ENCODE measurements around the gene ADRA2C. TPM values are rescaled to one million over a fixed set of nuclear protein-coding genes. Genes with fewer than 3 reads are reported as not detected.

The ADRA2C gene
- total RNA-seq, 1 experiment from 2014 or later = 8.6 TPM

DNA sequence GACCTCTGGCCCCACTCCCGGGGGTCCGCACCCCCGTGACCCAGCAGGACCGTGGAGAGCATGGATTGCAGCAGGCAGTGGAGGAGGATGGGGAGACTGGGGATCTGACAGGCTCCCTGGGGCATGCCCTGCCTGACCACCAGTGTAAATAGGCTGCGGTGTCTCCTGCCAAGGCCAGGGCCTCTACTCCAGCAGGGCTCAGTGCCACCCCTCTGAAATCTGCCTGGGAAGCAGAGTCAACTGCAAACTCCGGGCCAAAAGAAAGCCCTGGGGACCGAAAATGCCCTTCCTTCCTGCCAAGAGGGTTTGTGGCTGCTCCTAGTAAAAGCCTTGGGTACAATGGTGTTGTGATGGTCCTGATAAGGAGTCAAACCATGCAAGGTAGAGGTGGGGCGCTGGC lies 6.4 kb downstream of the ADRA2C start:
- no CpG with 5 or more reads among the region's 8 CpGs for WGBS (ENCODE audit: extremely low coverage, insufficient read length, low lambda C conversion rate)
- Histone ChIP-seq H3K4me1 (ENCODE audit: insufficient read depth, low read length) (no peaks in the 10 kb centered on the region; the same call in 1 of the 2 replicates), H3K9me3 (ENCODE audit: control insufficient read depth, low read depth, low read length) (no peaks in the 10 kb centered on the region), H2BK5ac (ENCODE audit: insufficient read length, low read length) (no peak overlapping the region), H4K5ac (ENCODE audit: insufficient read length, low read depth, low read length) (no peak overlapping the region), H2BK12ac (ENCODE audit: insufficient read length, low read depth, low read length) (no peak overlapping the region), H3K18ac (ENCODE audit: insufficient read length, low read depth, low read length) (no peak overlapping the region), H2AK5ac (ENCODE audit: insufficient read length, low read length) (no peak overlapping the region), H3K23me2 (ENCODE audit: insufficient read length, low read depth, low read length, poor library complexity, severe bottlenecking) (no peaks in the 10 kb centered on the region), H3K23ac (ENCODE audit: insufficient read length, low read depth, low read length) (no peak overlapping the region), H2BK20ac (ENCODE audit: low read depth, low read length, poor library complexity, severe bottlenecking) (no peak overlapping the region), H3K79me2 (ENCODE audit: insufficient read depth, low read length) (no peaks in the 10 kb centered on the region), H3K27me3 (ENCODE audit: insufficient read depth, low read length) (no peaks in the 10 kb centered on the region; the same call in 1 of the 2 replicates), H4K91ac (ENCODE audit: insufficient read length, low read depth, low read length) (no peak overlapping the region), H3T11ph (ENCODE audit: low read length) (no peak overlapping the region), H3K4ac (ENCODE audit: low read depth, low read length) (no peak overlapping the region), H4K8ac (replicated peaks; ENCODE audit: insufficient read length, low read depth, low read length) (no peak overlapping the region), H4K20me1 (ENCODE audit: control insufficient read depth, insufficient read depth, insufficient read length) (peaks cover 2% of the 10 kb centered on the region), H3K4me2 (ENCODE audit: insufficient read depth, insufficient read length, low read length) (no peak overlapping the region), H3K27ac (ENCODE audit: insufficient read length, low read depth, low read length) (no peak overlapping the region), H3K79me1 (ENCODE audit: insufficient read depth, low read depth, low read length, poor library complexity, severe bottlenecking) (no peaks in the 10 kb centered on the region), H2AFZ (ENCODE audit: low read length) (no peak overlapping the region), H3K14ac (ENCODE audit: insufficient read depth, low read length) (no peak overlapping the region), H3K56ac (ENCODE audit: insufficient read length, low read depth, low read length) (no peak overlapping the region), H3K9ac (ENCODE audit: extremely low read depth, insufficient read length, low read length) (no peak overlapping the region), H2BK15ac (ENCODE audit: low read depth, low read length) (no peak overlapping the region), H2BK120ac (ENCODE audit: low read depth, low read length, poor library complexity, severe bottlenecking) (no peak overlapping the region)
- H3K27ac Mint-ChIP-seq = no peak overlapping the region; a peak in 1 of 7 replicates
- DNase-seq = no peak
- no peaks in the 10 kb centered on the region for H3K9me3 Mint-ChIP-seq
- H3K36me3 Mint-ChIP-seq (ENCODE audit: insufficient read depth in 1 of 3, low read depth in 3 of 3) = no peaks in the 10 kb centered on the region; a peak in 1 of 7 replicates
- TF ChIP-seq, protein P1, sequence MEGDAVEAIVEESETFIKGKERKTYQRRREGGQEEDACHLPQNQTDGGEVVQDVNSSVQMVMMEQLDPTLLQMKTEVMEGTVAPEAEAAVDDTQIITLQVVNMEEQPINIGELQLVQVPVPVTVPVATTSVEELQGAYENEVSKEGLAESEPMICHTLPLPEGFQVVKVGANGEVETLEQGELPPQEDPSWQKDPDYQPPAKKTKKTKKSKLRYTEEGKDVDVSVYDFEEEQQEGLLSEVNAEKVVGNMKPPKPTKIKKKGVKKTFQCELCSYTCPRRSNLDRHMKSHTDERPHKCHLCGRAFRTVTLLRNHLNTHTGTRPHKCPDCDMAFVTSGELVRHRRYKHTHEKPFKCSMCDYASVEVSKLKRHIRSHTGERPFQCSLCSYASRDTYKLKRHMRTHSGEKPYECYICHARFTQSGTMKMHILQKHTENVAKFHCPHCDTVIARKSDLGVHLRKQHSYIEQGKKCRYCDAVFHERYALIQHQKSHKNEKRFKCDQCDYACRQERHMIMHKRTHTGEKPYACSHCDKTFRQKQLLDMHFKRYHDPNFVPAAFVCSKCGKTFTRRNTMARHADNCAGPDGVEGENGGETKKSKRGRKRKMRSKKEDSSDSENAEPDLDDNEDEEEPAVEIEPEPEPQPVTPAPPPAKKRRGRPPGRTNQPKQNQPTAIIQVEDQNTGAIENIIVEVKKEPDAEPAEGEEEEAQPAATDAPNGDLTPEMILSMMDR (conservative IDR thresholded peaks at IDR 0.05) = no peak
- no peak overlapping the region for H3K4me3 Mint-ChIP-seq
- peaks cover 20% of the 10 kb centered on the region for H3K27me3 Mint-ChIP-seq (ENCODE audit: low read depth)
- H3K4me1 Mint-ChIP-seq = peaks cover 5 to 28% of the 10 kb centered on the region in 2 experiments; a peak in 3 of 4 replicates

Measured in H9 (cell line).